HCT116 (cell line): ENCODE results near the gene PPP1R12C. TPM values are rescaled to one million over a fixed set of nuclear protein-coding genes. Genes with fewer than 3 reads are reported as not detected.

Experiments used
- ATAC-seq: fragments of 200-7000 bp; cut with Tn5 transposase; 2 replicates; pipeline ENCODE4 v1.9.1; 2020; ENCODE audit warnings: mild to moderate bottlenecking, moderate library complexity
- BruUV-seq: library from RNA; stranded (reverse); fragments of 400-500 nt; replicated peaks from 2 replicates; lab custom pipeline; 2021; lab: Mats Ljungman, UMichigan
- CTCF ChIA-PET: fragments of 300-600 bp; sonication (Branson Sonifier 250); formaldehyde crosslinking; loops from one replicate; lab custom pipeline; 2021; ENCODE audit warnings: antibody characterized with exemption; lab: Charles Lee
- POLR2A ChIA-PET: fragments of 300-600, 350-600 bp; sonication (Branson Sonifier 250); formaldehyde crosslinking; loops from one replicate; lab custom pipeline; 2021; ENCODE audit warnings: antibody characterized with exemption; lab: Charles Lee
- RAD21 ChIA-PET, 2 experiments: fragments of 300-600 bp; sonication (Branson Sonifier 250); formaldehyde crosslinking; loops; one replicate each; lab custom pipeline; 2023; ENCODE audit warnings: low total read pairs in 2 of 2; ENCODE audit not compliant: uncharacterized antibody in 2 of 2, unreplicated experiment in 2 of 2, low non-redundant PET in 1 of 2; lab: Charles Lee
- DNase-seq: peaks from one replicate; pipeline ENCODE4 v3.0.0-alpha.2; 2010; ENCODE audit warnings: low read depth, low spot score
- H2AFZ ChIP-seq: fragments of 200-600 bp; shearing (Covaris generic), sonication (generic); 2 replicates; pipeline ENCODE4 v1.6.1; 2017; ENCODE audit warnings: low read depth, mixed run types, mixed read lengths, antibody characterized with exemption, low read length; ENCODE audit not compliant: poor library complexity, severe bottlenecking
- H3K27ac ChIP-seq: 2 replicates; pipeline ENCODE4 v1.5.1; 2012; ENCODE audit warnings: low read depth, low read length
- H3K27me3 ChIP-seq: fragments of 200-600 bp; sonication (generic); 2 replicates; pipeline ENCODE4 v1.6.1; 2016; ENCODE audit warnings: mixed run types, low read length, mixed read lengths; ENCODE audit not compliant: insufficient read depth
- H3K36me3 ChIP-seq, 2 experiments: fragments of 200-500 bp in 1 of 2; fragments of 200-600 bp in 1 of 2; sonication (Bioruptor generic) in 1 of 2; sonication (generic) in 1 of 2; 2 replicates each; pipeline versions ENCODE4 v1.5.1 to v1.6.1; 2014 to 2016; ENCODE audit warnings: low read length in 2 of 2, inconsistent platforms in 1 of 2, mixed read lengths in 1 of 2, mixed run types in 1 of 2; ENCODE audit not compliant: insufficient read depth in 2 of 2, control insufficient read depth in 1 of 2
- H3K4me1 ChIP-seq, 2 experiments: fragments of 200-600 bp in 1 of 2; sonication (generic) in 1 of 2; 2 replicates each; pipeline versions ENCODE4 v1.5.1 to v1.6.1; 2012 to 2017; ENCODE audit warnings: low read length in 2 of 2, inconsistent platforms in 1 of 2, mild to moderate bottlenecking in 1 of 2, mixed read lengths in 1 of 2, mixed run types in 1 of 2, moderate library complexity in 1 of 2; ENCODE audit not compliant: insufficient read depth in 2 of 2, control insufficient read depth in 1 of 2
- H3K4me2 ChIP-seq: fragments of 200-600 bp; sonication (generic); 2 replicates; pipeline ENCODE4 v1.6.1; 2017; ENCODE audit warnings: mixed run types, low read length, mixed read lengths
- H3K4me3 ChIP-seq, 2 experiments: fragments of 200-600 bp in 1 of 2; sonication (generic) in 1 of 2; replicated peaks in 1 of 2; 2 replicates each; pipeline ENCODE4 v1.5.1; 2011 to 2016; ENCODE audit warnings: low read length in 2 of 2, control low read depth in 1 of 2, low read depth in 1 of 2, mild to moderate bottlenecking in 1 of 2, mixed read lengths in 1 of 2, mixed run types in 1 of 2
- H3K79me2 ChIP-seq: fragments of 200-600 bp; sonication (generic); 2 replicates; pipeline ENCODE4 v1.6.1; 2017; ENCODE audit warnings: mild to moderate bottlenecking, mixed run types, low read length, moderate library complexity, mixed read lengths; ENCODE audit not compliant: insufficient read depth
- H3K9ac ChIP-seq: fragments of 200-600 bp; sonication (generic); 2 replicates; pipeline ENCODE4 v1.6.1; 2016; ENCODE audit warnings: low read length, mixed read lengths
- H3K9me2 ChIP-seq: fragments of 200-600 bp; sonication (generic), shearing (Covaris generic); 2 replicates; pipeline ENCODE4 v1.6.1; 2017; ENCODE audit warnings: mixed run types, mild to moderate bottlenecking, moderate library complexity; ENCODE audit not compliant: insufficient read depth
- H3K9me3 ChIP-seq, 2 experiments: fragments of 200-500 bp in 1 of 2; fragments of 200-600 bp in 1 of 2; sonication (Bioruptor generic) in 1 of 2; sonication (generic) in 1 of 2; 2 replicates each; pipeline ENCODE4 v1.6.1; 2014 to 2017; ENCODE audit warnings: low read length in 2 of 2, mixed read lengths in 2 of 2, inconsistent platforms in 1 of 2, low read depth in 1 of 2, mild to moderate bottlenecking in 1 of 2, mixed run types in 1 of 2, moderate library complexity in 1 of 2; ENCODE audit not compliant: control insufficient read depth in 1 of 2, insufficient read depth in 1 of 2
- H4K20me1 ChIP-seq: fragments of 200-600 bp; sonication (generic), shearing (Covaris generic); 2 replicates; pipeline ENCODE4 v1.6.1; 2017; ENCODE audit warnings: mixed run types, mild to moderate bottlenecking, moderate library complexity; ENCODE audit not compliant: insufficient read depth
- ATF3 ChIP-seq: IDR thresholded peaks from 2 replicates; pipeline ENCODE4 v1.6.1; 2012
- CBX3 ChIP-seq: IDR thresholded peaks from 2 replicates; pipeline ENCODE4 v1.6.1; 2012; ENCODE audit warnings: low read depth
- CEBPB ChIP-seq: IDR thresholded peaks from 2 replicates; pipeline ENCODE4 v1.6.1; 2012; ENCODE audit warnings: low read depth
- CTCF ChIP-seq, 3 experiments: fragments of 200-600 bp in 1 of 3; sonication (generic) in 1 of 3; IDR thresholded peaks in 2 of 3; conservative IDR thresholded peaks in 1 of 3; 2 replicates each; pipeline ENCODE4 v1.5.1; 2012 to 2017; ENCODE audit warnings: low read depth in 2 of 3, low read length in 2 of 3, antibody characterized with exemption in 1 of 3, borderline replicate concordance in 1 of 3, control low read depth in 1 of 3, mild to moderate bottlenecking in 1 of 3, mixed read lengths in 1 of 3, mixed run types in 1 of 3, moderate library complexity in 1 of 3; ENCODE audit not compliant: insufficient read depth in 1 of 3
- EGR1 ChIP-seq: IDR thresholded peaks from 2 replicates; pipeline ENCODE4 v1.6.1; 2012; ENCODE audit warnings: low read depth
- ELF1 ChIP-seq: IDR thresholded peaks from 2 replicates; pipeline ENCODE4 v1.6.1; 2012; ENCODE audit warnings: low read depth, borderline replicate concordance
- EZH2 ChIP-seq: fragments of 200-600 bp; sonication (generic); IDR thresholded peaks from 2 replicates; pipeline ENCODE4 v1.6.1; 2017; ENCODE audit warnings: antibody characterized with exemption, mixed run types
- EZH2phosphoT487 ChIP-seq: fragments of 200-600 bp; IDR thresholded peaks from 2 replicates; pipeline ENCODE4 v1.6.1; 2018; ENCODE audit warnings: antibody characterized with exemption, borderline replicate concordance
- FOSL1 ChIP-seq: IDR thresholded peaks from 2 replicates; pipeline ENCODE4 v1.6.1; 2012; ENCODE audit warnings: low read depth
- JUND ChIP-seq: IDR thresholded peaks from 2 replicates; pipeline ENCODE4 v1.6.1; 2012
- MAX ChIP-seq: IDR thresholded peaks from 2 replicates; pipeline ENCODE4 v1.6.1; 2012
- POLR2A ChIP-seq: IDR thresholded peaks from 2 replicates; pipeline ENCODE4 v1.7.0; 2011; ENCODE audit warnings: borderline replicate concordance; ENCODE audit not compliant: insufficient read depth, insufficient read length; ENCODE audit errors: extremely low read depth
- POLR2AphosphoS5 ChIP-seq: IDR thresholded peaks from 2 replicates; pipeline ENCODE4 v1.6.1; 2011; ENCODE audit warnings: mild to moderate bottlenecking, low read depth, low read length, moderate library complexity
- RAD21 ChIP-seq: IDR thresholded peaks from 2 replicates; pipeline ENCODE4 v1.6.1; 2012; ENCODE audit warnings: low read depth, mild to moderate bottlenecking
- REST ChIP-seq: IDR thresholded peaks from 2 replicates; pipeline ENCODE4 v1.6.1; 2012; ENCODE audit warnings: low read depth
- SRF ChIP-seq: IDR thresholded peaks from 2 replicates; pipeline ENCODE4 v1.6.1; 2012; ENCODE audit warnings: low read depth
- TCF7L2 ChIP-seq: IDR thresholded peaks from 2 replicates; pipeline ENCODE4 v1.7.0; 2011; ENCODE audit warnings: borderline replicate concordance, inconsistent platforms; ENCODE audit not compliant: insufficient read depth, insufficient read length; ENCODE audit errors: extremely low read depth
- YY1 ChIP-seq: IDR thresholded peaks from 2 replicates; pipeline ENCODE4 v1.6.1; 2011; ENCODE audit warnings: low read length, low read depth, moderate library complexity, mild to moderate bottlenecking; ENCODE audit not compliant: insufficient replicate concordance; ENCODE audit errors: extremely low read depth
- ZFX ChIP-seq: fragments of 450-650 bp; IDR thresholded peaks from 2 replicates; pipeline ENCODE4 v1.6.1; 2017
- ZNF274 ChIP-seq: fragments of 200-500 bp; sonication (Bioruptor generic); IDR thresholded peaks from 2 replicates; pipeline ENCODE4 v1.6.1; 2014; ENCODE audit warnings: mild to moderate bottlenecking, low read depth, low read length, inconsistent platforms
- intact Hi-C: fragments of 100-400 bp; cut with micrococcal nuclease; formaldehyde crosslinking; loops from 2 replicates; pipeline ENCODE4 v1.10.0; 2022
- total RNA-seq: library from RNA; stranded (reverse); gene quantifications from one replicate; pipeline ENCODE4 v1.2.1, GENCODE V29; 2021; ENCODE audit not compliant: unreplicated experiment

The PPP1R12C gene
- total RNA-seq, 1 experiment from 2014 or later, result 83.2 TPM

- ChIA-PET POLR2A (interaction anchor here (0.6 kb wide), 1 partner anchor 13 kb away, joined by 4 read pairs; no protein-coding TSS in a partner anchor), CTCF (no interaction called here), RAD21 (no interaction called here)
- intact Hi-C loops, result no loop called here
- DNase-seq (no peak), ATAC-seq (no peak)
- H3K4me3 ChIP-seq, result no peak overlapping the region
- TF ChIP-seq CTCF (IDR thresholded peaks at IDR 0.05 in 2 of 3, conservative IDR thresholded peaks at IDR 0.05 in 1 of 3; ENCODE audit: borderline replicate concordance in 1 of 3, insufficient read depth in 1 of 3, low read depth in 2 of 3, low read length in 2 of 3), result no peak
- no peak for TF ChIP-seq MAX
- TF ChIP-seq JUND, result no peak
- TF ChIP-seq FOSL1, result no peak
- TF ChIP-seq RAD21, result no peak
- TF ChIP-seq TCF7L2, result no peak
- TF ChIP-seq EGR1, result no peak
- no peak for TF ChIP-seq YY1
- no peak for TF ChIP-seq ATF3
- no peak for TF ChIP-seq SRF
- TF ChIP-seq EZH2, result no peak
- no peak for TF ChIP-seq POLR2A
- no peak for TF ChIP-seq CBX3
- TF ChIP-seq ZFX, result no peak
- no peak for TF ChIP-seq POLR2AphosphoS5
- TF ChIP-seq EZH2phosphoT487, result no peak
- TF ChIP-seq ZNF274, result no peak
- TF ChIP-seq CEBPB, result no peak
- no peak for TF ChIP-seq ELF1
- TF ChIP-seq REST, result no peak
- H3K9me3 ChIP-seq, result no peaks in the 10 kb centered on the region
- H3K27ac ChIP-seq, result no peak overlapping the region
- no peaks in the 10 kb centered on the region for H3K27me3 ChIP-seq
- no peak overlapping the region for H3K4me2 ChIP-seq
- H3K36me3 ChIP-seq, result peaks cover 0 to 13% of the 10 kb centered on the region in 2 experiments; a peak in 2 of 4 replicates
- H4K20me1 ChIP-seq, result no peaks in the 10 kb centered on the region
- H2AFZ ChIP-seq, result no peak overlapping the region
- BruUV-seq, result no TSS peak
- no peaks in the 10 kb centered on the region for H3K79me2 ChIP-seq
- H3K9ac ChIP-seq, result no peak overlapping the region
- no peaks in the 10 kb centered on the region for H3K9me2 ChIP-seq
- 0 out of 4 replicates have a peak, but pooled peaks cover 0 to 3% of the 10 kb centered on the region in 2 experiments for H3K4me1 ChIP-seq
Measured at GRCh38 chr19:55133639-55134444, 16.4 kb upstream of the PPP1R12C start.
